ENCODE results near the gene UNC5CL.
"Not testable (repeated sequence)": the region's sequence is repeated elsewhere in the genome, so short reads cannot be mapped to it uniquely, and the experiment has no call there.

UNC5CL gene

GRCh38 chr6:41036601-41037000 is 2.4 kb downstream of the UNC5CL start:
- DNase-seq: no peak

GRCh38 chr6:41036186-41036585 is 2.8 kb downstream of the UNC5CL start:
- no peak for DNase-seq

- DNase-seq: no peak
These were observed 5.2 kb downstream of the UNC5CL start for GRCh38 chr6:41033776-41034175.

- no peak for DNase-seq
These were observed 6.2 kb downstream of the UNC5CL start for GRCh38 chr6:41032830-41033229.

- DNase-seq: no peak
These were observed 10.2 kb downstream of the UNC5CL start for GRCh38 chr6:41028561-41029412.

GRCh38 chr6:41027799-41028560 is 11.0 kb downstream of the UNC5CL start:
- no peak for DNase-seq

- no peak for DNase-seq
These were observed 11.8 kb downstream of the UNC5CL start for GRCh38 chr6:41027241-41027640.

GRCh38 chr6:41025966-41026530 is 13.0 kb downstream of the UNC5CL start:
- DNase-seq: no peak

- DNase-seq: no peak
These were observed 15.9 kb downstream of the UNC5CL start for GRCh38 chr6:41023114-41023513.

GRCh38 chr6:41022294-41022693 is 16.7 kb downstream of the UNC5CL start:
- no peak for DNase-seq

- DNase-seq: no peak
These were observed 17.2 kb downstream of the UNC5CL start for GRCh38 chr6:41021832-41022231.

GRCh38 chr6:41017663-41018062 is 21.4 kb downstream of the UNC5CL start:
- no peak for DNase-seq

GRCh38 chr6:41015860-41016259 is 23.2 kb downstream of the UNC5CL start:
- DNase-seq: not testable (repeated sequence)

GRCh38 chr6:41014780-41015179 is 24.2 kb downstream of the UNC5CL start:
- DNase-seq: no peak

- no peak for DNase-seq
These were observed 25.4 kb downstream of the UNC5CL start for GRCh38 chr6:41013466-41014153.

- no peak for DNase-seq
These were observed 27.3 kb downstream of the UNC5CL start for GRCh38 chr6:41011673-41012072.

GRCh38 chr6:41009669-41010068 is 29.4 kb downstream of the UNC5CL start:
- DNase-seq: no peak

GRCh38 chr6:41008011-41008410 is 31.0 kb downstream of the UNC5CL start:
- no peak for DNase-seq

GRCh38 chr6:41006980-41007379 is 32.0 kb downstream of the UNC5CL start:
- DNase-seq: not testable (repeated sequence)

GRCh38 chr6:41006217-41006616 is 32.8 kb downstream of the UNC5CL start:
- not testable (repeated sequence) for DNase-seq

- DNase-seq: no peak
These were observed 36.9 kb downstream of the UNC5CL start for GRCh38 chr6:41002168-41002567.

- DNase-seq: no peak
These were observed 38.8 kb downstream of the UNC5CL start for GRCh38 chr6:41000248-41000647.

- DNase-seq: no peak
These were observed 39.5 kb downstream of the UNC5CL start for GRCh38 chr6:40999569-40999968.

All from SIG-M5 (cell line).